ENCODE data around the gene NRG2.

NRG2 gene

DNA sequence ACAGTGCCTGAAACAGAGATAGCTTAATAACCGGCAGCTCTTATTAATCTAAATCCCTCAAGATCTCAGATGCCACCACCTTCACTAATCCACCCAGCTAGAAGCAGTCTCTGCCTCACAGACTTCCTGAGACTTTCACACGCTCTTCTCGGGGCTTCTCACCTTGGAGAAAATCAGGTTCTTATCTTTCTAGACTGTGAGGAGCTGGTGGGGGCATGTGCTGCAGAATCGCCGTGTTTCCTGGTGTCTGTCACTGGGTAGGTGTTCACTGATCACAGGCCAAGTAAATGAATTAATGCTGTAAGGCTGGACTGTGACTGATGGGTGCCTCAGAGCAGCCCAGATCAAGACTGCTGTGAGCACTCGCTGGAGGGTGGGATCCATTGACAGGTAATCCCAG lies 145.8 kb downstream of the NRG2 start:
- DNase-seq (ENCODE audit: low spot score), result no peak
- in situ Hi-C loops (cut with MboI; ENCODE audit: low sequenced_read_pairs, unreplicated experiment), result no loop called here
- TF ChIP-seq, protein P1, sequence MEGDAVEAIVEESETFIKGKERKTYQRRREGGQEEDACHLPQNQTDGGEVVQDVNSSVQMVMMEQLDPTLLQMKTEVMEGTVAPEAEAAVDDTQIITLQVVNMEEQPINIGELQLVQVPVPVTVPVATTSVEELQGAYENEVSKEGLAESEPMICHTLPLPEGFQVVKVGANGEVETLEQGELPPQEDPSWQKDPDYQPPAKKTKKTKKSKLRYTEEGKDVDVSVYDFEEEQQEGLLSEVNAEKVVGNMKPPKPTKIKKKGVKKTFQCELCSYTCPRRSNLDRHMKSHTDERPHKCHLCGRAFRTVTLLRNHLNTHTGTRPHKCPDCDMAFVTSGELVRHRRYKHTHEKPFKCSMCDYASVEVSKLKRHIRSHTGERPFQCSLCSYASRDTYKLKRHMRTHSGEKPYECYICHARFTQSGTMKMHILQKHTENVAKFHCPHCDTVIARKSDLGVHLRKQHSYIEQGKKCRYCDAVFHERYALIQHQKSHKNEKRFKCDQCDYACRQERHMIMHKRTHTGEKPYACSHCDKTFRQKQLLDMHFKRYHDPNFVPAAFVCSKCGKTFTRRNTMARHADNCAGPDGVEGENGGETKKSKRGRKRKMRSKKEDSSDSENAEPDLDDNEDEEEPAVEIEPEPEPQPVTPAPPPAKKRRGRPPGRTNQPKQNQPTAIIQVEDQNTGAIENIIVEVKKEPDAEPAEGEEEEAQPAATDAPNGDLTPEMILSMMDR (IDR thresholded peaks at IDR 0.05; ENCODE audit: borderline replicate concordance, control extremely low read depth, extremely low read depth, insufficient read depth, missing control alignments), result no peak

- no peak for DNase-seq (ENCODE audit: low spot score)
- TF ChIP-seq, protein P1 (IDR thresholded peaks at IDR 0.05; ENCODE audit: borderline replicate concordance, control extremely low read depth, extremely low read depth, insufficient read depth, missing control alignments), result no peak
- in situ Hi-C loops (cut with MboI; ENCODE audit: low sequenced_read_pairs, unreplicated experiment), result no loop called here
Observed at GRCh38 chr5:139896718-139897117, 146.4 kb downstream of the NRG2 start.

- in situ Hi-C loops (cut with MboI; ENCODE audit: low sequenced_read_pairs, unreplicated experiment), result no loop called here
- no peak for DNase-seq (ENCODE audit: low spot score)
- TF ChIP-seq, protein P1 (IDR thresholded peaks at IDR 0.05; ENCODE audit: borderline replicate concordance, control extremely low read depth, extremely low read depth, insufficient read depth, missing control alignments), result no peak
Observed at GRCh38 chr5:139895647-139896046, 147.5 kb downstream of the NRG2 start.

DNA sequence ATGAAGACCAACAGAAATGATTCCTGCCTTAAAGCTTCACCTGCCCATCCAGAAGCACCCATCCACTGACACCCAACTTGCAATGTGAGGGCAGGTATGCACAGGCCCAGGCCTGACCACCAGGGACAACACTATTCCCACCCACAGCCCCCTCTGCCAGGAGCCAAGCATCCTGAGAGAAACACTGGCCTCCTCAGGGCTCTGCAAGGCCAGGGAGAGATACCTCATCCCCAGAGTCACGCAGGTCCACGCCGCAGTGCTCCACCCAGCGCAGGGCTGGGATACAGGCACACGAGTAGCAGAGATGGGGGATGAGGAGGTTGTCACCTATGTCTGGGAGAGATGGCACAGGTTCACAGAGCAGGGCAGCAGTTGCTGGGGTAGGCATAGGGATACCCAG lies 148.1 kb downstream of the NRG2 start:
- no peak for DNase-seq (ENCODE audit: low spot score)
- TF ChIP-seq, protein P1 (IDR thresholded peaks at IDR 0.05; ENCODE audit: borderline replicate concordance, control extremely low read depth, extremely low read depth, insufficient read depth, missing control alignments), result no peak
- in situ Hi-C loops (cut with MboI; ENCODE audit: low sequenced_read_pairs, unreplicated experiment), result no loop called here

GRCh38 chr5:139893873-139894272 lies 149.2 kb downstream of the NRG2 start:
- in situ Hi-C loops (cut with MboI; ENCODE audit: low sequenced_read_pairs, unreplicated experiment), result no loop called here
- TF ChIP-seq, protein P1 (IDR thresholded peaks at IDR 0.05; ENCODE audit: borderline replicate concordance, control extremely low read depth, extremely low read depth, insufficient read depth, missing control alignments), result no peak

GRCh38 chr5:139889410-139889809 lies 153.7 kb downstream of the NRG2 start:
- TF ChIP-seq, protein P1 (IDR thresholded peaks at IDR 0.05; ENCODE audit: borderline replicate concordance, control extremely low read depth, extremely low read depth, insufficient read depth, missing control alignments), result no peak
- in situ Hi-C loops (cut with MboI; ENCODE audit: low sequenced_read_pairs, unreplicated experiment), result no loop called here

More at GRCh38 chr5:139893873-139894272, 149.2 kb downstream of the NRG2 start:
- no peak for DNase-seq (ENCODE audit: low spot score)

GRCh38 chr5:139888370-139888769 lies 154.7 kb downstream of the NRG2 start:
- DNase-seq (ENCODE audit: low spot score), result no peak
- in situ Hi-C loops (cut with MboI; ENCODE audit: low sequenced_read_pairs, unreplicated experiment), result no loop called here
- TF ChIP-seq, protein P1 (IDR thresholded peaks at IDR 0.05; ENCODE audit: borderline replicate concordance, control extremely low read depth, extremely low read depth, insufficient read depth, missing control alignments), result no peak

More at GRCh38 chr5:139889410-139889809, 153.7 kb downstream of the NRG2 start:
- DNase-seq (ENCODE audit: low spot score), result no peak

Measured in GM13976 (cell line).